Bone marrow (tissue), 2 donors: ENCODE measurements around the gene CACNG4.

Experiments
- DNase-seq, 2 donors: peaks; one replicate each; lab custom pipeline; 2025; lab: John Stamatoyannopoulos, UW

The CACNG4 gene

DNA sequence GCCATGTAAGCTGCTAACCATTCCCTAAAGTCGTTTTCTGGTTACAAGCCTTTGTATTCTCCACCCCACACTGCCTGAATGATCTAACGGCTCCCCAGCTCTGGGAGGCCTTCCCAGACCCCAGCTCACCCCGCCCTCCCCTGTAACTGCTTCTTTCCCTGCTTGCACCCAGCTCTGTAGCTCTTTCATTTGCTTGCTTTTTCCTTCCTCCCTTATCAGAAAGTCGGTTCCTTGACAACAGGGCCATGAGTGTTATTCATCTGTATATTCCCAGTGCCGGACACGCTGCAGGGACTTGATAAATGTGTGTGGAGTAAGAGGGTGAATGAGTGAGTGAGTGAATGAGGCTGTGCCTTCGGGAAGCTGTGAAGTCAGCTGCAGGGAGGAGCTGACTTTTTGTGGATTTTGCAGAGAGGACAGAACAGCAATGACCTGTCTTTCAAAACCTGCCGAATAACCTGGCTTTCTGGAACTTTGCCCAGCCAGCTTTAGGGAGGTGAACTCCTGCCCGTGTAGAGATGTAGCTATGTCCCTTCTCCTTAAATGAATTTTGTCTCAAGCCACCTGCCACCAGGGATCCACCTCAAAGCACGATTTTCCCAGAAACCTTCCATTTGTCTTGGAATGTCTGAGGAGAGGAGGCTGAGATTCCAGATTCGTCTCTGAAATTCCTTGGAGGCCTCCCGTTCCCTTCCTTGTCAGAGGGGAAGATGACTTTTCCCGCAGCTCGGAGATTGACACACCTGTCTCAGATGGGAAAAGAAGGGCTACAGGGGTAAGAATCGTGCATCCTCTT, 20.0 kb upstream of the CACNG4 start:
- DNase-seq: no peak

DNA sequence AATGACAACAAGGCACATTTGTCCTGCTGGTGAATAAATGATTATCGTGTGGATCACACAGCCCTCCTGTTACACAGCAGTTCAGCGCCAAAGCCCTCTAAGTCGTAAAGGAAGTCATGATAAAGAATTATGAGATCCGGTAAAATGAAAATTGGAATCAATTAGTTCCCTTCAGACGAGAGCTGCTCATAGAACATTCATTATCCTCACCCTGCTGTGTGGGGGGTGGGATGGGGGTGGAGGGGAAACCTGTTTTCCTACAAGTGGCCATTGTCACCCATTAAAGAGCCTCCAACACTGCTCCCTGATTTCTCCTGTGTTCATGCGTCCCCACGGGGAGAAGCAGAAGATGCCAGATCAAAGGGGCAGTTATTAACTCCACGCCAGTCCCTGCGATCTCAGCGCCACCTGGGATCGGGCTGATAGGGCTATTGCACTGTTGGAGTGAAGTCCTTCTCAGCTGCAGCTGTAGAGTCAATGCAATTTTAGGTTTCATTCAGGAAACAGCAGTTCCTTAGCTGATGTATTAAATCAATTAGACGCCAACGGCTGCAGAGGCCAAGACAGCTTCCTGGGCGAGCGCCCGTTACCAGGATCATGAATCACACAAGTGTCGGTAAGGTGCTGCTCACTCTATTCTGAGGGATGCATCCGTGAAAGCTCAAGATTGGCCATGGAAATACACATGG, 19.2 kb upstream of the CACNG4 start:
- DNase-seq: no peak

DNA sequence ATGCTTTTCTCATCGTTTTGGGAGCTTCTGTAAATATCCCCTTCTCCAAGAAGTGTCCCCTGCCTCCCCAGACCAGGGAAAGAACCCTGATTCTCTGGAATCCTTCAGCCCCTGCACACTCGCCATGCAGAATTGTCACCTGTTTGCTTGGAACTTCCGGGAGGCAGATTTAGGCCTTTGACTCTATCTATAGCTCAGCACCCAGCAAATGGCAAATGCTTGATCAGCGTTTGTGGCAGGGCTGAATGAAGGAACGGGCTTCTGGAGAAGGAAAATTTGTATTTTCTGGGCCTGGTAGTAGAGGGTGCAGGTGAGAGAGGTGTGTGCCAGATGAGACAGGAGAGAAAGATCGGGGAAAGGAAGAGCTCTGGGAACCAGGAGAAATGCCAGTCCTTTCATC, 18.3 kb upstream of the CACNG4 start:
- DNase-seq: no peak

DNA sequence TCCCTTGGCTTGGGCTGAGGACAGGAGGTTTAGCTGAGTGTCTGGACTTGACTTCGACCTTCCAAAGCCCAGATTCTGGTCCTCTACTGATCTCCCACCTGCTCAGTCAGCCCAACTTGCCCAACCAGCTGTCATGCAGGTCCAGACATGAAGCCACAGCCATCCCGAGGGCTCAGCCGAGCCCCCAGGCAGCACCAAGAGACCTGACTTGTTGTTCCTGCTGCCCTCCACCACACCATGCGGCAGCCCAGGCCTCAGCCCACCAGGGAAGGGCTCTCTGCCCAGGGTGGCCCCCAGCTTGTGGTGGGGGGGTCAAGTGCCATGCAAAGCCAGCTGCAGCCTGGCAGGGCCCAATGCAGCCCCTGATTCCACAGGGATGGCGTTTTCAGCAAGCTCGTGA, 17.2 kb upstream of the CACNG4 start:
- no peak for DNase-seq

DNA sequence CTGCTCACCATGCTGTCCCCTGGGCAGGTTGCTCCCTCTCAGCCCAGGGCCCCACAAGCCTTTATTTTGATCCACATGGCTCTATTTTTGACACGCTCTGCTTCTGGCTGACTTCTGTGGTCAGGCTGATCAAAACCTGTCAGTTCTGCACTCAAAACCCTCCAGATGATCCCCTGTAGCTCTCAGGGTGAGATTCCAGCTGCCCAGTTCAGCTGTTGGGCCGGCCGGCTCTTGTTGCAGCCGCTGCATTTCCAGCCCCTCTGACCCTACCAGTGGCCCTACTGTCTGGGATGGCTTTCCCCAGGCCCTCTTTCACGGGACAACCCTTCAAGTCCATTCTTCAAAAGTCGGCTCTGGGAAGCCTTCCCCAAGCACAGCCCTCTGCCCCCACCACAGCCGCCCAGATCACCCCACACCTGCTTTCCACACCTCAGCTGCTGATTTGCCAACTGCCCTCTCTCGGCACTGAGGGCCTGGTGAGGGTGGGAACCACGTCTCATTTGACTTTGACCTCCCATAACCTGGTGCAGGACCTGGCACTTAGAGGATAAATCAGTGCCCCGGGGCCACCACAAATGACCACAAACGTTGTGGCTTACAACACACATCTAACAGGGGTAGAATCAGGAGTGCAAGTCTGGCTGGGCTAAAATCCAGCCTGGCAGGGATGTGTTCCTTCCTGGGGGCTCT, 16.3 kb upstream of the CACNG4 start:
- DNase-seq: no peak

- no peak for DNase-seq
Observed at GRCh38 chr17:66949501-66949900, 15.0 kb upstream of the CACNG4 start.

DNA sequence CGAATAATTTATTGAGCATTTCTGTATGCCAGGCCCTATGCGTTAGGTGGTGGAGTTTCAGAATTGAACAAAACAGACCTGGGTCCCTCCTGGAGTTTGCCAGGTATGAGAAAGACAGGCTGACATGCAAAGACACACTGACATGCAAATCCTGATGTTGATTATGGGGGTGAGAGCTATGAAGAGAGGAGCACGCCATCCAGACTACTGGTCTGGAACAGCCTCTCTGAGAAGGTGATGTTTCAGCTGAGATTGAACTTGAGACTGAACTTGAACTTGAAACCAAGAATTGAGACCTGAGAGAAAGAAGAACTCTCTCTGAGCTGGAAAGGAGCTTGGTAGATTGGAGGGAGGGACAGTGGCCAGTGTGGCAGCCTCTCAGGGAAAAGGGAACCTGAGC, 14.2 kb upstream of the CACNG4 start:
- no peak for DNase-seq

- DNase-seq: no peak
Observed at GRCh38 chr17:66950886-66951604, 13.5 kb upstream of the CACNG4 start.

- DNase-seq: no peak
Observed at GRCh38 chr17:66951605-66951953, 12.9 kb upstream of the CACNG4 start.

GRCh38 chr17:66952031-66952524, 12.4 kb upstream of the CACNG4 start:
- no peak for DNase-seq

DNA sequence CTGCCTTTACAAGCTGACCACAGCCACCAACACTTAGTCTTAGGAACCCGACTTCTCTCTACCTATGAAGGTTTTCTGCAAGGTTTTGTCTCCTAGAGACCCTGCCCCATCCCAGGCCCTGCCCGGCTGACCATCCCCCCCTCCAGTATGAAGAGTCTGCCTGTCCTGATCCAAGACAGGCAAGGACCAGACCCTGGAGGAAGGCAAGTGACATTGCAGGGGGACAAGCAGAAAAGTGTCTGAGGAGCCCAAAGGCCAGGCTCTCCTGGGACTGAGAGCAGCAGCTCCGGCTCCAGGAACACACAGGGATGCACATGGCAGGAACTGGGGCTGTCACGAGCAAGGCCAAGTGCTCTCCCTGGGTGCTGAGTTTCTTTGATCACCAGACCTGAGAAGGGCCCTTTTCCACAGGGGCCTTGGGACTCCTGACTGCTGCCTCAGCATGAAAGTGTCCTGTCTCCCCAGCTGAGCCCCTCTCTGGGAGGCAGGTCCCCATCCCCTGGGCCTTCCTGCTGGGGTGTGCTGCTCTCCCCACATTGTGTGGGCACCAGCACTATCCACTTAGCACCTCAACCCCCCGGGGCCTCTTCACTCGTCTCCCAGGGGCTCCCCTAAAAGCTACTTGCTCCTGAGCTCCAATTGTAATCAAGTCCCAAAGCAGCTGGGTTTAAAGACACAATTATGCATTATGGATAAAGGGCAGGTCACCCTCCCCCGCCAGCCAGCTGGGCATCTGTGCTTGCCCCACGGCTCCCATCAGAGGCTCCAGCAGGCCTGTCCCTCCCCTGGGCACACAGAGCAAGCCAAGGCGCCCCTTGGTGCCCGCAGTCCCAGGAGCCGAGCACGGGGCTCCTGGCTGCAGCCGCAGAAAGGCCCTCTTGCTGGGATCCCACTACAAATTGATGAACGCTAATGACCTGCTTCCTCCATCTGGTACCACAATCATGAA, 11.6 kb upstream of the CACNG4 start:
- no peak for DNase-seq

DNA sequence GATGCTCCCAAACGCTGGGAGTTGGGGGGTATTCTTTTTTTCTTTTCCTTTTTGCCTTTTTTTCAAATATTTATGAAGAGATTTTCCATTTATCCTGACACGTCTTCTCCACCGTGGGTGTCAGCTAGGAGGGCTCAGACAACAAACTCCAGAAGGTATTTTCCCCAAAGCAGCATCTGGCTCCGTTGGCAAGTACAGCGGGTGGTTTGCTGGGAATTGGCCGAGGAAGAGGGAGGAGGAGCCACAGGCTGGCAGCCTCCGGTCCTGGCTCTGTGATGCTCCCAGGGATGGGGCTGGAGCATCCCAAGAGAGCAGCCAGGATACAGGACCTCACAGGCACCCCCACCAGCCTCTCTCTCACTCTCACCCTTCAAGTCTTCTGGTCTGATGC, 10.9 kb upstream of the CACNG4 start:
- DNase-seq: no peak

GRCh38 chr17:66954632-66955031, 9.9 kb upstream of the CACNG4 start:
- no peak for DNase-seq

- DNase-seq: no peak
Observed at GRCh38 chr17:66955821-66956220, 8.7 kb upstream of the CACNG4 start.

DNA sequence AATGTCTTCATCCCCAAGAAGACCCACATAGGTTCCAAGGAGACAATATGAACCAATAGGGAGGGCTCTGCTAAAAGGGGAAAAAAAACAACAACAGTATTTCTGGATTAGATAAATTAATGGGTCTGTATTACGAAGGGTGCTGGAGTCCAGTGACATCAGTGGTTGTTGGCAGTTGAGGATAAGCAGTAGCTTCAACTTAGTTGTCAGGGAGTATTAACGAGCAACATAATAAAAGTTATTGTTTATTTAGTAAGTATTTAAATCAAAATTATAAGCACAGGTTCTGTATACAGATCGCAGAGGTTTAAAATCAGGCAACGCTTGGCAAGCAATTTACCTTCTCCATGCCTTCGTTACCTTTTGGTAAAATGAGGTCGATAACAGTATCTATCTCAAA, 7.6 kb upstream of the CACNG4 start:
- no peak for DNase-seq

- DNase-seq: no peak
Observed at GRCh38 chr17:66957343-66957742, 7.2 kb upstream of the CACNG4 start.

- no peak for DNase-seq
Observed at GRCh38 chr17:66957951-66958579, 6.4 kb upstream of the CACNG4 start.

DNA sequence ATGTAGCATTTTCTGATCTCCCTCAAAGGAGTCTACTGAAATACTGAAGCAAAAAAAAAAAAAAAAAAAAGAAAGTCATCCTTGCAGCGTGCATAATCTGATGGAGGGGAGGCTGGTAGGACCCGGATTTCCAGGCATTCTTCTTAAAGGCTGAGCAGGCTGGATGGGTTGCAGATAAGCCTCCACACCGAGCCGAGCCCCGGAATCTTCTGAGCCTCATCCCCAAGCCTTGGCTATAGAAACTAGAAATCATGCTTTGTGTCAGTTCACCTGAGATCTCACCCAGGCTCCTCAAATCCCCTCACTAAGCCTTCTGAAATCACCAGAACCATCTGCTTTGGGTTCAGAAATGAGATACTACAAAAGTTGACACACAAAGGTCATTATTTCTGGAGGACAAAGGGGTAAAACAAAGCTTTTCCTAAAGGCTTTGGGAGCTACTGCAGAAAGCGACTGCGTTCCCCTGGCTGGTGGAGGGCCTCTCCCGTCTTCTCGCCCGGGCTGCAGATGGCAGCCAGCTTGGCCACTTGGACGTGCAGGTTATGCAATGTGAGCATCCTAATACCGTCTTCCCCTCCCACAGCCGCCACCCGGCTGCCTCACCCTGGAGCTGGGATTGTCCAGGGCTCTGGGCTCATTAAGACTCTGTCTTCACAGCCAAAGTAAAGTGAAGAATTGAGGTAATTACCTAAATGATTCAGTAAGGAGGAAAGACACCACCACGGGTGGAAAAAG, 4.7 kb upstream of the CACNG4 start:
- no peak for DNase-seq

DNA sequence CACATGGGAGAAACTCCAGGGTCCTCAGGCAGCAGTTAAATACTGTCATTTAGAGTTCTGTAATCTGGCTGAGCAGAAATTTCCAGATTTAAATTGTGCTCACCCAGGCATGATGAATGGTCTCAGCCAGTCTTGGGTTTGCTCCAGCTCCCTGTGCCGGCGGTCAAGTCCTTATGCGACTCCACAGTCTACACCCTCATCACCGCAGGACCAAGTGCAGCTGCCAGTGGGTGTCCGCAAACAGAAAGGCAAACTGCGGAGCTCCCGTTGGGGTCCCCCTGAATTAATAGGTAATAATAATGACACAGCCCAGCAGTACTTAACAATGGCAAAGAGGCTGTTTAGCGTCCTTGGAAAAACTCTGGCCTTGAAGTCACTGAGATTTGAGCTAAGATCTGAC, 3.9 kb upstream of the CACNG4 start:
- DNase-seq: no peak

DNA sequence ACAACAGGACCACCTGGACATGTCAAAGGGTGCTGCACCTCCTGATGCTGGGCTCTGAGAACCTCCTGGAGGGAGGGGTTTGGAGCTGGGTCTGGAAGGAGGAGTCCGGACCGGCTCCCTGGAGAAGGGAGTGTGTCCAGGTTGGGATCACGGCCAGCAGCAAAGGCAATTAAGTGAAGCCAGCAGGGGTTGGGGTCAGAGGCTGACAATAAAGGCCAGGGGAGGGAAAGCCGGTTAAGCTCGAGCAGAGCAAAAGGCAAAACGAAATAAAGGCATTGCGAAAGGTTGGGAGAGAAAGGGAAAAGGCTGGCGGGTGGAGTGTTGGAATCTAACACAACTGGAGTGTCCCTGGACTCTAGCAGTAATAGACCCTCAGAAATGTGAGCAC, 992 bp upstream of the CACNG4 start:
- DNase-seq: no peak
